Measurements from ENCODE around the gene SYCN. TPM values are rescaled to one million over a fixed set of nuclear protein-coding genes. Genes with fewer than 3 reads are reported as not detected.

The SYCN gene
- total and polyA plus RNA-seq, 2 of the 8 experiments (the other 6 are each of a cell fraction or from before 2014, with no cell fraction given), result not detected

DNA sequence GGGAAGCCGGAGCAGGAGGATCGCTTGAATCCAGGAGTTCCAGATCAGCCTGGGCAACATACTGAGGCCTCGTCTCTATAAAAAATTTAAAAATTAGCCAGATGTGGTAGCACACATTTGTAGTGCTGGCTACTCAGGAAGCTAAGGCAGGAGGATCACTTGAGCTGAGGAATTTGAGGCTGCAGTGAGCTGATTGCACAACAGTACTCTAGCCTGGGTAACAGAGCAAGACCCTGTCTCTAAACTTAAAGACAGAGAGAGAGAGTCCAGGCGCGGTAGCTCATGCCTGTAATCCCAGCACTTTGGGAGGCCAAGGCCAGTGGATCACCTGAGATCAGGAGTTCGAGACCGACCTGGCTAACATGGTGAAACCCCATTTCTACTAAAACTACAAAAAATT lies 36.4 kb upstream of the SYCN start:
- H2AK5ac ChIP-seq (ENCODE audit: low read depth, low read length), result no peak overlapping the region
- no peak overlapping the region for H3K4me3 ChIP-seq (ENCODE audit: extremely low read depth in 1 of 4, insufficient read depth in 2 of 4, low read depth in 3 of 4, low read length in 4 of 4)
- H3K27me3 ChIP-seq (replicated peaks in 1 of 4; ENCODE audit: control insufficient read depth in 3 of 4, extremely low read depth in 1 of 4, insufficient read depth in 3 of 4, low read length in 3 of 4), result peaks cover 0 to 4% (median 1%) of the 10 kb centered on the region in 4 experiments; a peak in 2 of 7 replicates
- H3K56ac ChIP-seq (replicated peaks; ENCODE audit: insufficient read length, low read depth, low read length), result no peak overlapping the region
- no peak overlapping the region for H2AFZ ChIP-seq (ENCODE audit: low read length)
- no peak overlapping the region for H3K27ac ChIP-seq (ENCODE audit: low read depth, low read length)
- no peak overlapping the region for H4K5ac ChIP-seq (ENCODE audit: insufficient read length, low read depth, low read length)
- H3K4ac ChIP-seq (replicated peaks; ENCODE audit: insufficient read length, low read depth, low read length), result no peak overlapping the region
- DNase-seq (ENCODE audit: low read depth in 1 of 2, low spot score in 2 of 2), result no peak
- ChIA-PET POLR2A (ENCODE audit: partially characterized antibody) (no interaction called here), CTCF (ENCODE audit: partially characterized antibody) (interaction anchor here (0.6 to 0.7 kb wide), 2 partner anchors 23 to 123 kb away, joined by 3 to 4 read pairs; no protein-coding TSS in a partner anchor)
- no peaks in the 10 kb centered on the region for H3K36me3 ChIP-seq (ENCODE audit: control insufficient read depth in 2 of 4, insufficient read depth in 4 of 4, low read length in 3 of 4)
- no peaks in the 10 kb centered on the region for H3K79me2 ChIP-seq (ENCODE audit: control insufficient read depth in 1 of 2, insufficient read depth in 2 of 2, low read length in 2 of 2)
- no peak overlapping the region for H2BK20ac ChIP-seq (ENCODE audit: low read length)
- TF ChIP-seq CEBPB (IDR thresholded peaks at IDR 0.05; ENCODE audit: low read depth, low read length) (peak; percentile 48; the same call in 1 of the 2 replicates), ASH2L (IDR thresholded peaks at IDR 0.05; ENCODE audit: low read length) (no peak)
- 96% methylated on average over 6 of the region's 7 CpGs; no CpG with 5 or more reads in 1 of the 2 experiments for WGBS, 2 experiments (ENCODE audit: extremely low coverage in 1 of 2, insufficient coverage in 1 of 2, insufficient read length in 1 of 2, insufficient replicate concordance in 2 of 2, low coverage in 1 of 2, low lambda C conversion rate in 2 of 2, missing lambda C conversion rate in 1 of 2)
- H3K18ac ChIP-seq (ENCODE audit: extremely low read depth, low read length), result no peak overlapping the region
- no peak overlapping the region for H2BK15ac ChIP-seq (ENCODE audit: low read length)
- H3K23me2 ChIP-seq (ENCODE audit: low read depth, low read length), result 0 out of 2 replicates have a peak, but pooled peaks cover 2% of the 10 kb centered on the region
- no peak overlapping the region for H4K91ac ChIP-seq (replicated peaks; ENCODE audit: insufficient read length, low read length)
- no peak overlapping the region for H3K4me2 ChIP-seq (ENCODE audit: insufficient read depth in 1 of 2, low read depth in 2 of 2, low read length in 2 of 2)
- no peak for FAIRE-seq
- H4K20me1 ChIP-seq (replicated peaks in 1 of 2; ENCODE audit: control insufficient read depth in 1 of 2, insufficient read depth in 2 of 2, low read length in 2 of 2), result no peaks in the 10 kb centered on the region
- no peak overlapping the region for H3K23ac ChIP-seq (ENCODE audit: insufficient read length)
- no peak overlapping the region for H3K14ac ChIP-seq (ENCODE audit: insufficient read length)
- H2BK5ac ChIP-seq (ENCODE audit: low read depth, low read length), result no peak overlapping the region
- no peaks in the 10 kb centered on the region for H3K4me1 ChIP-seq (replicated peaks in 1 of 4; ENCODE audit: control insufficient read depth in 3 of 4, insufficient read depth in 4 of 4, low read length in 3 of 4)
- no peak overlapping the region for H4K8ac ChIP-seq (ENCODE audit: extremely low read depth, insufficient read depth, low read length)
- no peaks in the 10 kb centered on the region for H3K79me1 ChIP-seq (ENCODE audit: low read depth, low read length)
- no peak overlapping the region for H2BK12ac ChIP-seq (ENCODE audit: low read depth, low read length)
- H2BK120ac ChIP-seq (replicated peaks; ENCODE audit: low read depth, low read length), result no peak overlapping the region
- H3K9me3 ChIP-seq (ENCODE audit: insufficient read depth in 2 of 2, low read depth in 1 of 2, low read length in 1 of 2), result no peaks in the 10 kb centered on the region
- H3K9ac ChIP-seq (replicated peaks in 1 of 4; ENCODE audit: extremely low read depth in 1 of 4, low read depth in 3 of 4, low read length in 3 of 4), result no peak overlapping the region

All from H1 (cell line).